ENCODE results near the gene RCOR2. TPM values are rescaled to one million over a fixed set of nuclear protein-coding genes. Genes with fewer than 3 reads are reported as not detected.
A peak's percentile ranks its signal among the peaks of the same experiment; 100 is the strongest.

The RCOR2 gene
- total and polyA plus RNA-seq, 10 donors, result 0.07 to 0.52 (median 0.19) TPM; not detected in 2

DNA sequence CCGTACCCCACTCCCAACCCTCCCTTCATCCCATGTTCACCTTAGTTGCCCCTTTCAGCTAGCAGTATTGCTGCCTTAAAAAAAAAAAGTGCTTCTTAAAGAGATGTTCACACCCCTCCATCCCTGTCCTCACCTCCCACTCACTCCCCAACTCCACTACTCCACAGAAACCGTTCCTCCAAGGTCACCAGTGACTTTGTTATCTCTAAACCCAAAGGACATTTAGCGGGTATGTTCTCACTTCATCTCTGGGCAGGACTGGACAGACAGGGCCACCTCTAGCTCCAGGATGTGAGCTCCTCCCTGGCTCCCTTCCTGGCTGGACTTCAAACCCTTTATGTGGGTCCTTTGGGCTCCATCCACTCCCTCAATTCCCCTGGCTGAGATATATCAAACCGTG lies 6.4 kb upstream of the RCOR2 start:
- intact Hi-C loops (cut with DNase I; ENCODE audit: low total_unique reads), result no loop called here
- 57 to 66% (median 60%) methylated on average over 4 of the region's 4 CpGs for WGBS, 5 donors
- H3K27me3 ChIP-seq (replicated peaks in 1 of 7), result peaks cover 0 to 21% (median 0%) of the 10 kb centered on the region in 7 donors

DNA sequence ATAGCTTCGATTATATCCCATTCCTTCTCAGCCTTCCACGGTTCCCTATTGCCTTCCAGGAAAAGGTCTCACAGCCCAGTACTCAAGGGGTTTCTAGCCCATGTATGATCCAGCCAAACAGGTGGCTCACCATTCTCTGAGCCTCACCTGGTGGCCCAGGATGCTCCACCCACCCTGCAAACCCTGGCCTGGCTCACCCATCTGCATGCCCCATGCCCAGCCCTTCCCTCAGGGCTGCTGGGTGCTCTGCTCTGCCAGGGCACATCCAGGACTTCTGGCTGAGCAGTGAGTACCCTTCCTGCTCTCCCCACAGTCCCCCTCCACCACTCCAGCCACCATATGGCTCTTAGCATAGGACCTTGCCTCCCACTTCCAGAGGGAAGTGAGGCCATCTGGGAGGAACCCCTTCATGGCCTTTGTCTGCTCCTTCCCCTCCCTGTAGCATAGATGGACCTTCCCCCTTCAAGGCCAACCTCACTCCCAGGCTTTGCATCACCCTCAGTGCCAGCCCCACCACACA lies 5.8 kb upstream of the RCOR2 start:
- Histone ChIP-seq H3K9me3 (no peaks in the 10 kb centered on the region), H3K4me1 (peaks cover 9 to 35% (median 25%) of the 10 kb centered on the region in 6 donors), H3K36me3 (no peaks in the 10 kb centered on the region), H3K4me3 (no peak overlapping the region), H3K27ac (no peak overlapping the region), H3K27me3 (replicated peaks in 1 of 7) (peaks cover 0 to 27% (median 0%) of the 10 kb centered on the region in 7 donors)
- intact Hi-C loops (cut with DNase I; ENCODE audit: low total_unique reads), result no loop called here
- TF ChIP-seq POLR2A (IDR thresholded peaks at IDR 0.05) (no peak), CTCF (IDR thresholded peaks at IDR 0.05 in 8 of 11, conservative IDR thresholded peaks at IDR 0.05 in 3 of 11) (no peak), POLR2AphosphoS5 (IDR thresholded peaks at IDR 0.05) (no peak)
- WGBS, 5 donors, result 74 to 87% (median 85%) methylated on average over 2 of the region's 2 CpGs
- DNase-seq, result no peak

More for the DNA sequence above, 6.4 kb upstream of the RCOR2 start:
- H3K4me3 ChIP-seq, result no peak overlapping the region
- H3K36me3 ChIP-seq, result no peaks in the 10 kb centered on the region
- H3K27ac ChIP-seq, result no peak overlapping the region
- no peak for TF ChIP-seq POLR2AphosphoS5 (IDR thresholded peaks at IDR 0.05)
- TF ChIP-seq POLR2A (IDR thresholded peaks at IDR 0.05), result no peak
- no peak for TF ChIP-seq CTCF (IDR thresholded peaks at IDR 0.05 in 8 of 11, conservative IDR thresholded peaks at IDR 0.05 in 3 of 11)
- H3K9me3 ChIP-seq, result no peaks in the 10 kb centered on the region
- peaks cover 3 to 29% (median 20%) of the 10 kb centered on the region in 6 donors for H3K4me1 ChIP-seq
- DNase-seq, result no peak

- Histone ChIP-seq H3K4me1 (peaks cover 23 to 51% (median 41%) of the 10 kb centered on the region in 6 donors), H3K27me3 (replicated peaks in 1 of 7) (peaks cover 0 to 44% (median 6%) of the 10 kb centered on the region in 7 donors), H3K9me3 (no peaks in the 10 kb centered on the region), H3K4me3 (no peak overlapping the region), H3K27ac (no peak overlapping the region), H3K36me3 (no peaks in the 10 kb centered on the region)
- intact Hi-C loops (cut with DNase I; ENCODE audit: low total_unique reads), result no loop called here
- DNase-seq, result no peak
- WGBS, 5 donors, result 45 to 56% (median 46%) methylated on average over 13 to 14 of the region's 14 CpGs
- TF ChIP-seq POLR2AphosphoS5 (IDR thresholded peaks at IDR 0.05) (no peak), CTCF (IDR thresholded peaks at IDR 0.05 in 8 of 11, conservative IDR thresholded peaks at IDR 0.05 in 3 of 11) (peak; percentile 24 to 74 (median 48))
Observed at GRCh38 chr11:63920939-63921417, 4.0 kb upstream of the RCOR2 start.

DNA sequence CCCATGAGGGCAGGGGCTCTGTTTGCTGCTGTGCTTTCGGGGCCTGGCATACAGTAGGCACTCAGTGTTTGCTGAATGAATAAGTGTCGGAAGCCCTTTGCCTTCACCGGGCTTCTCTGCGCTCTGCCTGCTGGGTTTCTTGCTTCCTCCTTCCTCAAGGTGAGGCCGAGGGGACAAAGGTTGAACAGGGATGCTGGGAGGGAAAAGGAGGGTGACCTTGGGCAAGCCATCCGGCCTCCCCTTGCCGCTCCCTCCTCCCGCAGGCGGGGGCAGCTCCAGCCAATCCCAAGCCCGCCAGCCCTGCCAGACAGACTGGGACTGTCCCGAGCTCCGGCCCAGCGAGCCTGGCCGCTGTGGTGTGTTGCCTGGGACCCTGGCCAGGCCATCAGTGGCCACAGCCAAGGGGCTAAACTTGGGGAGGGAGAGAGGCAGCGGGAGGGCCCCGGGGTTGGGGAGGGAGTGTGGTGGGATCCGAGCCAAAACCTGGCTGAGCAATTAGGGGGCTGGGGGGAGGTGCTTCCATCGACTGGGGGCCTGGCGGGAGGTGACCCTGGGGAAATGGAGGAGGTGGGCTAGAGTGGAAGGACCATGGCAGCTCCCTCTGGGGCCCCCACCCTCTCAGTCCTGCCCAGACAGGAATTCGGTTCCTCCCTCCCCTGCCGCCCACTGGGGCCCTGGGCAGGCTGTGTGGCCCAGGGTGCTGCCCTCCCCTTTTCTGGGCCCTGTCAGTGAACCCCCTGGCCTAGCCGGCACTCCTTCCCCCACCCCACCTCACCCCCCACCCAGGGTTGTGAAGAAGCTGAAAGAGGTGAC lies 3.4 kb upstream of the RCOR2 start:
- peaks cover 27 to 57% (median 47%) of the 10 kb centered on the region in 6 donors for H3K4me1 ChIP-seq
- peak overlapping the region in 4 of 8 donors; percentile 8 to 58 (median 10) for H3K27ac ChIP-seq
- H3K9me3 ChIP-seq, result no peaks in the 10 kb centered on the region
- H3K27me3 ChIP-seq (replicated peaks in 1 of 7), result peaks cover 0 to 51% (median 6%) of the 10 kb centered on the region in 7 donors
- H3K4me3 ChIP-seq, result no peak overlapping the region
- no peaks in the 10 kb centered on the region for H3K36me3 ChIP-seq
- intact Hi-C loops (cut with DNase I; ENCODE audit: low total_unique reads), result no loop called here
- WGBS, 5 donors, result 60 to 85% (median 65%) methylated on average over 13 to 22 of the region's 22 CpGs
- DNase-seq, result no peak
- TF ChIP-seq POLR2AphosphoS5 (IDR thresholded peaks at IDR 0.05), result no peak
- TF ChIP-seq POLR2A (IDR thresholded peaks at IDR 0.05), result no peak
- no peak for TF ChIP-seq CTCF (IDR thresholded peaks at IDR 0.05 in 8 of 11, conservative IDR thresholded peaks at IDR 0.05 in 3 of 11)
